Stimulated activated naive CD8-positive, alpha-beta T cell treated with anti-CD3 and anti-CD28 coated beads, Interleukin-15, Interleukin-2, amounts not matched to agents 100 U/mL and 50 U/mL, for 24 hours (primary cell): ENCODE measurements around the gene DLGAP1.
A peak's percentile ranks its signal among the peaks of the same experiment; 100 is the strongest.
"Not testable (repeated sequence)": the region's sequence is repeated elsewhere in the genome, so short reads cannot be mapped to it uniquely, and the experiment has no call there.

Source experiments
- ATAC-seq: fragments of 150-1000 bp; cut with Tn5 transposase; one replicate; pipeline ENCODE4 v1.10.0; 2021
- DNase-seq: peaks from one replicate; pipeline ENCODE4 v3.0.0; 2021

DLGAP1 gene

DNA sequence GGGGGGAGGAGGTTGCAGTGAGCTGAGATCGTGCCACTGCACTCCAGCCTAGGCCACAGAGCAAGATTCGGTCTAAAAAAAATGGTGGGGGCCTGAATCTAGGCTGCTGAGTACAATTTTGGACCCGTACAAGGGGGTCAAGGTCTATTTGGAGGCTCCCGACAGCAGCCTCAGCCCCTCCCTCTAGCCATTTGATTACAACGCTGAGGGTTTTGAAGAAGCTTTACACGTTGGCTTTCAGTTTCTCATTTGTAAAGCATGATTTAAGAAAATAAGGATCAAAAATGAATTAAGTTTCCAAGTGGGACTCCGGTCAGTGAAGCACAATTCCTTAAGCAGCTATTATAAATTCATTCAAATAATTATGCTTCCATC, 871.2 kb downstream of the DLGAP1 start:
- no peak for ATAC-seq

DNA sequence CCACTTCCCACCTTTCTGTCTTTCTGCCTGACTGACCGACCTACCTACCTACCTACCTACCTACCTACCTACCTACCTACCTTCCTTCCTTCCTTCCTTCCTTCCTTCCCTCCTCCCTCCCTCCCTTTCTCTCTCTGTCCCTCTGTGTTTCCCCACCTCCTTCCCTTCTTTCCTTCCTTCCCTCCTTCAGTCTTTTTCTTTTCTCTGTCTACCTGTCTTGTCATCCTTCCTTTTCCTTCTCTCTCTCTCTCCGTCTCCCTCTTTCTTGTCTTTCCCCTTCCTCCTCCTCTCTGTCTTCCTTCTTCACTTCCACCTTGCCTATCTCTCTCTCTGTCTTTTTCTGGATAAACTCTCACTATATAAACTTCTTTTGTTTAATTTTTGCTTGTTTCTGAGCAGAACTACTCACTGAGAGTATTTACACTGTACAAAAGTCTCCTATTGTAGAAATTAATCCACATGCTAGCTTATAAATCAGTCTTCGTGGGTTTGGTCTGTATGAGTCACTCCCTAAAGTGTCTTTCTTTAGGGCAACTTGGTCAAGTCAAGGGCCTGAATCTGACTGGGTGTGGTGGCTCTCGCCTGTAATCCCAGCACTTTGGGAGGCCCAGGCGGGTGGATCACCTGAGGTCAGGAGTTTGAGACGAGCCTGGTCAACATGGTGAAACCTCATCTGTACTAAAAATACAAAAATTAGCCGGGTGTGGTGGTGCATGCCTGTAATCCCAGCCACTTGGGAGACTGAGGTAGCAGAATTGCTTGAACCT, 871.8 kb downstream of the DLGAP1 start:
- DNase-seq, ATAC-seq: not testable (repeated sequence)

More for the DNA sequence above, 871.2 kb downstream of the DLGAP1 start:
- DNase-seq: no peak

DNA sequence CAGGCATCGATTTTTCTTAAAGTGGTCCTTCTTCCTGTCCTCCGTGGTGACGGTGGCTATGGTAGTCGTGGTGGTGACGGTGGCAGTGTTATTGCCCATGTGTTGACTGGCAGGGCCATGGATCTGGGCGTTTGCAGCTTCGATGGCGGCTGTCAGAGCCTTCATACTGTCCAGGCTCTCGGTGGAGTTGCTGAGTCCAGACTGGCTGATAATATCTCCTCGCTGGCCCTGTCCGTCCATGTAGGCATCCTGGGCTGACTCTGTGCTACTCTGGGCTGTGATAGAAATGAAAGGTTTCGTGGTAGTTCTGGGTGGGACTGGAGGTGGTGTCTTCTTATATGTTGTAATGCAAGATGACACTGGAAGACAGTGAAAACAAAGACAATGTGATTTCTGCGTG, 873.2 kb downstream of the DLGAP1 start:
- ATAC-seq: no peak
- no peak for DNase-seq

DNA sequence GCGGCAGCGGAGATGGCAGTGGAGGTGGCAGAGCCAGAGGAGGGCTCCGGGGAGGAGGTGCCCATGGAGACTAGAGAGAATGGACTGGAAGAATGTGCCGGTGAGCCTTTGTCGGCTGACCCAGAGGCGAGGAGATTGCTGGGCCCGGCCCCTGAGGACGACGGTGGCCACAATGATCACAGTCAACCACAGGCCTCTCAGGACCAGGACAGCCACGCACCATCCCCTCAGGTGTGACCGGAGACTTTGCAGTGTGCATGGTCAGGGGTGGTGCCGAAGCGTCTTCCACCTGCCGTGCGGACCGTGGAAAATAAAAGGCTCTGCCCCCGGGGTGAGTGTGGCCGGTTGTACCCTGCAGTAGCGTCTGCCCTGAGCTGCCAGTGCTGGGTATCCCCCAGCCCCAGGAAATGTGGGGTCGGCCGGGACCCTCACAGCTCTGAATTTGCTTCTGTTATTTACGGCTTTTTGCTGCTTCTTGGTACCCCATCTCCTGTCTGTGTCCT, 874.5 kb downstream of the DLGAP1 start:
- not testable (repeated sequence) for ATAC-seq, DNase-seq

DNA sequence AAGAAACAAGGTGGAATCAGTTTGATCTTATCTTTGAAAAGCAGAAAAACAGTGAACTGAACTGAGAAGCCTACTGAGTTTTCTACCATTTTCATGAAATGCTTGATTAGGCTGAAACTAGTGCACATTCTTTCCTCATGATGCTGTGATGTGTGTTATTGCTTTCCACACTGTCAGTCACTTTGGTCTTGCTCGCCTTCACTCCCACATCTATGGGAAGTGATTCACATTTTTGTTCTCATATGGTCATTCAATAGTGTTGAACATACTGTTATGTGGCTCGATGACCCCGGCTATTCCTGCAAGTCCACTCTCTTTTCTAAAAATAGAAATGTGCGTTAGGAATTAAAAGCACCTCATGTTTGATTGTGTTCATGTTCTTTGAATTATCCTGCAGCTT, 875.4 kb downstream of the DLGAP1 start:
- no peak for ATAC-seq
- no peak for DNase-seq

DNA sequence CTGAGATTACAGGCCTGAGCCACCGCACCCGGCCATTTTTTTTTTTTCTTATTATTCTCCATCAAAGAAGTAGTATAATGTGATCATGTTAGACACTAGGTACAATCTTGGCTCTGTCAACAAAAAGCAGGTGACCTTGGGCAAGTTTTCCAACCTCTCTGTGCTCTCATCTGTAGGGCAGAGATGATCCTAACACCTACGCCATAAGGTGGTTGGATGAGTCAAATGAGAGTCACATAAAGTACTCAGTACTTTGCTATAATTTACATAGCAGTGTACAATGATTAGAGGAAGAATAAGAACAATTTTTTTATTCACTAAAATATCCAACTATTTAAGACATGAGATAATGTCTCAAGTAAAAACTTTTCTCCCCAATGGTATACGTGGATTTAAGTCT, 876.5 kb downstream of the DLGAP1 start:
- ATAC-seq: peak; percentile 92
- no peak for DNase-seq

DNA sequence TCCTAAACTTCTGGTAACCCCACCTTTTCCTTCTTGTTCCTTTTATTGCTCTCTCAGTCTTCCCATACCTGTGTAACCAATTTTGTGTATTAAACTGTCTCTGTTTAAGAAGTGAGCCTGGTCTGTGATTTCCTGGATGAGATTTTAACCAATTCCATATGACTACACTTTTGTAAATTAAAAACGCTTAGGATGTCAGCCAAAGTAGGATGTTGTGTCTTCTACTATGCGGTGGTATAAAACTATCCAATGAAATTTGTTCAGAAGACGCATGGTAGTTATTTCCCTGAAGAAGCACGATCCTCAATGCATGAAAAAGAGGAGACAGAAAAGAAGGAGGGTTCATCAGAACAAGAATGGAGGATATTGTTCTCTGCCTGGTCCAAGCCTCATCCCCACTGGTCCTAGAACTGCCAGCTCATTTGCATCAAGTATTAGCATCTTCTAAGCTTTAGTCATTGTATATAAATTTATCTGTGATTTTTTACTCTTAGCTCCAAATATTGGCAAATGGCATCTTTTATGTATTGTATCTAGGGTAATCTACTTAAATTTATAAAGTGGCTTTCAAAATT, 877.7 kb downstream of the DLGAP1 start:
- DNase-seq: no peak
- no peak for ATAC-seq

DNA sequence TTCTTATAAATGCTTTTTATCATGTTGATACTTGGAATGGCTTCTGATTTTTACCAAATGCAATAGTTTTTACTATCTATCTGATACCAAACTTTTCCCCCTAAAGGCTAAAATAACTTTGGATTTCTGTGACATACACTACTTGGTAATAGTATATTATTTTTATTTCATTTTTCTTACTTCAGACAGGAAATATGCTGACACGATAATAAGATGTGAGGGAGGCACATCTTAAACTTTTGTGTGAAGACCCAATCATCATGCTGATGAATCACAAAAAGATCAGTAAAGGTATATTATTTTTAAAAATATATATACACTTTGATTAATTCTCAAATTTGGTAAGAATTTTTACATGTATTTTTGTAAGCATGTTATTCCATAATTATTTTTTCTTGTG, 882.3 kb downstream of the DLGAP1 start:
- DNase-seq (no peak), ATAC-seq (no peak)

DNA sequence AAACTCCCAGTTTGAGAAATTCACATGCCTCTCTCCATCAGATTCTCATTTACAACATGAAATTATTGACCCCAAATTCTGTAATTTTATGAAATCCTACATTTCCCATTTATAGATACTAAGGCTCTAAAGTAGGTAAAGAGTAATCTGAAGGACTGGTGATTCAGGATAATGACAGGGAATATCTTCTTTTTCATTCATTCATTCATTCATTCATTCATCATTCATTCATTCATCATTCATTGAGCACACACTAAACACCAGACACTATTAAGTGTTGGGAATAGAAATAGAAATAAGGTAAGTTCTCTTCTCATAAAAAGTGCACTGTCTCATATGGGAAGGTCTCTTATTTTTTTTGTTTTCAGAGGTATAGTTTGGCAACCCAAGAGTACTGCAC, 888.3 kb downstream of the DLGAP1 start:
- ATAC-seq: no peak
- no peak for DNase-seq

DNA sequence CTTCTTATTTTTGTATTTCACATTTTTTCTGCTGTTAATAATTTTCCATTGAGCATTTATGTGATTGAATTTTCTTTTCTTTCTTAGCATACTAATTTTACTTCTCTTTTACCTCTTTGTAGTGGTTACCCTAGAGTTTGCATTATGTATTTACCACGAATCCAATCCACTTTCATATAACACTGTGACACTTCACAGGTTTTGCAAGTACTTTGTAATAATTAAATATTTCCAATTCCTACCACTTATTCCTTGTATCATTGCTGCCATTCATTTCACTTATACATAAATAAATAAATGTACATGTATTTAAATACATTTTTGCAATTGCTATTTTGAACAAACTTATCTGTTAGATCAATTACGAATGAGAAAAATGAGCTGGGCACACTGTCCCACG, 894.4 kb downstream of the DLGAP1 start:
- ATAC-seq: no peak
- DNase-seq: no peak

DNA sequence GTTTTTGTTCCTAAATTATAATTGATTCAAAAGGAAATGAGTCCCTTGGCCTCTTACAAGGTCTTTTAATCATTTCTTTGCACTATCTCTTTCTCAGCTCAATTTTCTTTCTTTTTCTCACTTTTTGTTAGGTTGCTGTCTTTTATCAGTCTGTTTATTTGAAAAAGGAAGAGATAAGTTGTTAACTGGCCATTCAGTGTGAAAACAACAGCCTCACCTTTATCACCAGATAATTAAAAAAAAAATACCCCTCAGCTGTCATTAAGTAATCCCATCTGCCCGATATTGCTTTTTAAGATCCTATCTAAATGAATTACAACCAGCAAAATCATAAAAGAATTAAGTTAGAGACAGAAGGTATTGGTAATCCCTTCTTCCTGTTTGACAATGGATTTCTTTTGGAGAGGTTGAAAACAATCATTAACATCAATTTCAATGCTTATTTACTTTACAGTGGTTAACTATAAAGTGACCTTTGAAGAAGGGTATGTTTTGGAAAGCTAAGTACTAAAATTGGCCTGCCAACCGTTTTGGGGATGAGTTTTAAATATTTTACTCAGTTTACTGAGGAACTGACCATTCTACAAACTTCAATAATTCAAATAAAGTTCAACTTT, 900.2 kb downstream of the DLGAP1 start:
- ATAC-seq (no peak), DNase-seq (no peak)

DNA sequence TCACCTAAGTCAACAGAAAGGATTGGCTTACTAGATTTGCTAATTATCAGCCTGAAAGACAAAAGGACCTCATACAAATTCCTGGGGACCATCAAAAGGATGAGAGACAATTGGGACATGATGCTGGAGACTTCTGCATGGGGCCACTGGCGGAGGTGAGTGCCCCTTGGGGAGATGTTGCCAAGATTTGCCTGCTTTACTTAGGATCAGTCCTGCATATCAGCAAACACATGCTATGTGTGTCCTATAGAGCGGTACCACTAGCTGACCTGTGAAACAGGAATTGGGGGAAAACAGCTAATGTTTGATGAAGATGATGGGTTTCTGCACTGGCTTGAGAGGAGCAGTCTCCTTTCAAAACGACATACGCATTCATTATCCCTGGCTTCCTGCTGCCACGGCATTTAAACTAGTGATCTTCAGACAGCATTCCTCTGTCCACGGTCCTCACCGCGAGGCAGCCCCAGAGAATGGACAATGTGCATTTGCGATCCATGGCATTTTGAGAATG, 901.0 kb downstream of the DLGAP1 start:
- no peak for ATAC-seq
- no peak for DNase-seq

DNA sequence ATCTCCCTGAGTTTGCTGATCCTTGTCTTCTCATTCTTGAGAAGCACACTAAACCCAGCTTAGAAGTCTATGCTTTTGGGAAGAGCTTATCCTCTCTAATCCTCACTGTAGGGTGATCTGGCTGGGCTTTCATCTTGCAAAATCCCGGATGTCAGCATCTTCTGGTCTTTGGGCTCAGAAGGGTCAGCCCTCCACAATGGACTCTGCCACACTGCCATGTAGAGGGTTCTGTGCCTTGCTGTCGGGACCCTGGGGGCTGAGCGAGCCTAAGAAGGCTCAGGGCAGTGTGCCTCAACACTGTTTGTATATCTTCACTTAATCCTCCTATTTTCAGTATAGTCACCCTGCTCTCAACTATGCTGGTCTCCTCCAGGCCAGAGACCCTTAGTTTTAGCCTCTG, 902.8 kb downstream of the DLGAP1 start:
- DNase-seq (no peak), ATAC-seq (no peak)

DNA sequence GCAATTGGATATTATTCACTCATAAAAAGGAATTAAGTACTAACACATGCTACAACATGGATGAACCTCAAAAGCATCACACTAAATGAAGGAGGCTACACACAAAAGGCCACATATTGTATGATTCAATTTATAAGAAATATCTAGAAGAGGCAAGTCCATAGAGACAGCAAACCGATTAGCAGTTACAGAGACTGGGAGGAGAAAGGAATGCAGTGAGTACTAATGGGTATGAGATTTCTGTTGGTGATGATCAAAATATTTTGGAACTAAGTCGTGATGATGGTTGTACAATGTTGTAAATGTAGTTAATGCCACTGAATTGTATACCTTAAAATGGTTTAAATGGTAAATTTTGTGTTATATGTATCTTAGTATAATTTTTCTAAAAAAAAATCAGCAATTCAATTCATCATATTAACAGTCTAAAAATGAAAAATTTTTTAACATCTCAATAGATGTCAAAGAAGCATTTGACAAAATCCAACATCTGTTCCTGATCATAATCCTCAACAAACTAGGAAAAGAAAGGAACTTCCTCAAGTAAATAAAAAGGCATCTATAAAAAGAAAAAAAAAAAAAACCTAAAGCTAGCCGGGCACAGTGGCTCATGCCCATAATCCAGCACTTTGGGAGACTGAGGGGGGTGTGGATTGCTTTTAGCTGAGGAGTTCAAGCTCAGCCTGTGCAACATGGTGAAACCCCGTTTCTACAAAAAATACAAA, 907.1 kb downstream of the DLGAP1 start:
- DNase-seq: no peak
- ATAC-seq: no peak

DNA sequence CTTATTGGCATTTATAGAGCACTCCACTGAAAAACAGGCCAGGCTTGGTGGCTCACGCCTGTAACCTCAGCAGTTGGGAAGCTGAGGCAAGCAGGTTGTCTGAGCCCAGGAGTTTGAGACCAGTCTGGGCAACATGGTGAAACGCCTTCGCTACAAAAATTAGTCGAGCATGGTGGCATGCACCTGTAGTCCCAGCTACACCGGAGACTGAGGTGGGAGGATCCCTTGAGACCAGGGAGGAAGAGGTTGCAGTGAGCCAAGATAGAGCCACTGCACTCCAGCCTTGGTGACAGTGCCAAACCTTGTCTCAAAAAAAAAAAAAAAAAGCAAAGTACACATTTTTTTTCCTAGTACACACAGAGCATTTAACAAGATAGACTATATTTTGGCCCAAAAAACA, 909.0 kb downstream of the DLGAP1 start:
- no peak for DNase-seq
- ATAC-seq: no peak

DNA sequence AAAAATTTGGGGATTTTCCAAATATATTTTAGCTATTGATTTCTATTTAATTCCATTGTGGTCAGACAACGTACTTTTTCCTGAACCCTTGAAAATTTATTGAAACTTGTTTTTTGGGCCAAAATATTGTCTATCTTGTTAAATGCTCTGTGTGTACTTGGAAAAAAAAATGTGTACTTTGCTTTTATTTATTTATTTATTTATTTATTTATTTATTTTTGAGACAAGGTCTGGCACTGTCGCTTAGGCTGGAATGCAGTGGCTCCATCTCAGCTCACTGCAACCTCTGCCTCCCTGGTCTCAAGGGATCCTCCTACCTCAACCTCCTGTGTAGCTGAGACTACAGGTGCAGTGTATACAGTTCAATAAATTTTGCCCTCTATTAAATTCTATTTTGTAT, 910.6 kb downstream of the DLGAP1 start:
- no peak for DNase-seq
- ATAC-seq: no peak

DNA sequence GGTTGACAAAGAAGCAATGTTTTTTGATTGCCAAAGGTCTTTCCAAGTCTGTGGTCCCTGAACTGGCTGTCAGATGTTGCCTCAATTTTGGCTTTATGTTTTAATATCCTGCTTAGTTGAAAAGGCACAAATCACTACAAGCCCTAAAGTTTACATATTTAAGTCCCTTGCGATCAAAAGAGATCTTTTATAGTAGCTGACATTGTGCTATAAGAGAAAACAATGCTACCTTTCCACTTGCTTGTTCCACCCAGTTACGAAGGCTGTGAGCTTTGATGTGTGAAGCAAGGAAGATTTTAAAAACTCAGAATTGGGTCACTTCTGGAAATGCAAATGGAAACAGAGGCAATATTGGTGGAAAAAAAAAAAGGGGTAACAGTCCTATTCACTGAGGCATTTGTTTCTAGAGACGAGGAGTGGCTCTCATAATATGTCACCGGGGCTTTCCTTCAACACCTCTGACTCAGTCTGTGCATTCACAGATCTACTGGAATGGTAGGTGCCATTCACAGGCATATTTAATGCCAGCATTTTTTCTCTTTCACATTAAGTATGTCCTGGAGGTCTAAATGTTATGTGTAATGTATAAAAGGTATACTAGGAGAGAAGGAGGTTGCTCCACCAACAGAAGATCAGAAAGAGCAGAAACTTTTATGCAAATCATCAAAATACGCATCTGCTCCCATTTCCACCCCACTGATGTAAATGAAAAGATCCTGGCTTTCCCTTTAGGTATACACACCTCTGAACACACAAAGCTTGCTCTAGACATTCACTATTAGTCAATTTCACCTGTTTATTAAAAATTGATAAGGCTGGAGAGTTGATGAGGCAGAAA, 913.3 kb downstream of the DLGAP1 start:
- no peak for DNase-seq
- peak; percentile 99 for ATAC-seq

DNA sequence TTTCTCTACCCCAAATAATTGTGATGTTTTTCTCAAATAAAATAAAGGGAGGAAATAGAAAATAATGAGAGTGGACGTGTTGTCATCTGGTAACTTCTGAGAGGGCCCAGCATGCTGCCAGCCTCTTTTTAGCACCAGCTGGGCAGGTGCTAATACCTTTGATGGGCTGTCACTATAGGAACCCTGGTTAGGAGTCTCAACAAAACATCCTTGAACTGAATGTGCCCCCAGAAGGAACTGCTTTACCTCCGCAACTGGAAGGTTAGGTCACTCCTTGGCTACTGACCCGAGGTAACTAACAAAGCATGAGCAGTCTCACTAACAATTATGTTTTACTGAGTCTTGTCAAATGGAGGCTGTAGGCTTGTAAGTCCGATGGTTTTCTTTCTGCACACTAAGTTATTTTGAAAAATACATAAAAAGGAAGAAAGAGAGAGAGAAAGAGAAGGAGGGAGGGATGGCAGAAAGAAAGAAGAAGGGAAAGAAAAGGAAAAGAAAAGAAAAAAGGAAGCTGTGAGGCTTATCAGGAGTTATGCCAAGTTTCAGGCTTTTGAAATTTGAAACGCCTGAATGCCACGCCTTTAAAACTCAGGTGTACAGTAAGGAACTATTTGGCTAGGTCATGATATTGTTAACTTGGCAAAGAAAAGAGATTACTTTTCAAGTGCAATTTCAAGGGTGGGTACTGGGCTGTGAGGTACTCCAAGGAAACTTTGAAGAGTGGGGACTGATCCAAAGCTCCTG, 914.1 kb downstream of the DLGAP1 start:
- DNase-seq (no peak), ATAC-seq (no peak)

DNA sequence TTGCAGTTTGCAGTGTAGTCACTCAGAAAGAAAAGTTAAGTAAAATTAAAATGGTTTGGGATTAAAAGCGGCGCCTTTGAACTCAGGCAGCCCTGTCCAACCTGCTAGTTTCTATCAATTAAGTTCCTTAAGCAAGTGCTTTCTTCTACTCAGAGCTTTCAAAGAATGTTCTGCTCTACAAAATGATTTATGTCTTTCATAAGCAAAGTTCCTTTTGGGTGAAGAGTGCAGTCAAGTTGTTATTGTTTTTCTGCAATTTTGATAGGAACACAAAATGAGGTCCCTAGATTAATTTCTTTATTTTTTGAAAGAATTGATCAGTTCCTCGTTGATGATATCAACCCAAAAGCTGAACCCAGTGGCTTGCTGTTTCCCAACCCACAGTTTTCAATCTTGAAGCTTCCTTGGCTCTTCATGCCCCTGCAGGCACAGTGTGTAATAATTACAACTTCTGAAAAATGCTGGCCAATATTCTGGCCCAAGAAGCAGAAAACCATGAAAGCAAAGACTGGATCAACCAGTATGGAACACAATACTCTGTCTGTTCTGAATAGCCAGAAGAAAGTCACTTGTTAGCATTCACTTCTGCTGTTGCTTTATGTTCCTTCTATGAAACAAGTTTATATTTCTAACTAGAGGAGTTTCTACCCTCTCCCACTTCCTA, 916.0 kb downstream of the DLGAP1 start:
- DNase-seq (no peak), ATAC-seq (no peak)

DNA sequence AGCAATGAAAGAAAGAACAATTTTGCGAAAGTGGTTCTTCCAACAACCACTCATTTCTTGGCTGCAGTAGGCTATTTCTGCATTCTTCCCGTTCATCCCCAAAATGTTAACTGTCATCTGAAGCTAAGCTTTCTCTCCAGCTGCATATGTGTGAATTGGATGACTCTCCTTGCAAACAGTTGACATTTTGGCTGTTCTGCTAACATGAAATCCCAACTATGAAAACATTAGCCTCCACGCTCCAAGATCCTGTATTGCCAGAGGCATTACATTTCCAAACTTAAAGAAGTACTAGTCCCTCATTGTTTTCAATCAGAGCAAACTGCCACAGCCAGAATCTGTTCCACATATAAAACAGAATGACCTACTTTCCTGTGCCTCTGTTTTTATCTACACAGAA, 916.7 kb downstream of the DLGAP1 start:
- DNase-seq (no peak), ATAC-seq (no peak)
